Measurements from ENCODE around the gene GNA14. TPM values are rescaled to one million over a fixed set of nuclear protein-coding genes. Genes with fewer than 3 reads are reported as not detected.

GNA14 gene
- total and polyA plus RNA-seq, 2 donors (not counting 1 experiment from before 2014, with no cell fraction given), result 0.50 to 0.52 TPM

- no peaks in the 10 kb centered on the region for H3K9me3 ChIP-seq (ENCODE audit: control insufficient read depth, insufficient read depth, low read depth, low read length)
- H4K20me1 ChIP-seq (ENCODE audit: control insufficient read depth, extremely low read depth, insufficient read depth, low read length), result no peaks in the 10 kb centered on the region
- no peaks in the 10 kb centered on the region for H3K27me3 ChIP-seq (ENCODE audit: control insufficient read depth, insufficient read depth, low read length)
- no peak overlapping the region for H2AFZ ChIP-seq (ENCODE audit: low read length)
- H3K36me3 ChIP-seq (ENCODE audit: control insufficient read depth, insufficient read depth, low read length), result no peaks in the 10 kb centered on the region
- DNase-seq (ENCODE audit: low read depth in 2 of 2), result peak in 1 of 2 donors; percentile 17
- no peak for TF ChIP-seq CTCF (conservative IDR thresholded peaks at IDR 0.05 in 1 of 2, IDR thresholded peaks at IDR 0.05 in 1 of 2; ENCODE audit: low read depth in 1 of 2, low read length in 2 of 2)
- no peak for TF ChIP-seq EZH2 (IDR thresholded peaks at IDR 0.05; ENCODE audit: low read length, missing control alignments)
- no peaks in the 10 kb centered on the region for H3K4me1 ChIP-seq (ENCODE audit: control insufficient read depth, extremely low read depth, insufficient read depth, low read length)
- H3K79me2 ChIP-seq (ENCODE audit: control insufficient read depth, insufficient read depth, low read length), result no peaks in the 10 kb centered on the region
- H3K4me2 ChIP-seq (ENCODE audit: extremely low read depth, insufficient read depth, low read length), result no peak overlapping the region
- no peak overlapping the region for H3K9ac ChIP-seq (ENCODE audit: insufficient read depth, low read length)
- H3K27ac ChIP-seq (ENCODE audit: insufficient read depth, low read length), result no peak overlapping the region
- no peak overlapping the region for H3K4me3 ChIP-seq (replicated peaks in 1 of 4; ENCODE audit: control extremely low read depth in 1 of 4, insufficient read depth in 1 of 4, low read depth in 3 of 4, low read length in 4 of 4)
Observed at GRCh38 chr9:77502568-77502967, 145.6 kb downstream of the GNA14 start.

GRCh38 chr9:77498891-77499290 is 149.2 kb downstream of the GNA14 start:
- TF ChIP-seq CTCF (conservative IDR thresholded peaks at IDR 0.05 in 1 of 2, IDR thresholded peaks at IDR 0.05 in 1 of 2; ENCODE audit: low read depth in 1 of 2, low read length in 2 of 2), result no peak
- no peak for TF ChIP-seq EZH2 (IDR thresholded peaks at IDR 0.05; ENCODE audit: low read length, missing control alignments)
- peak; percentile 9 to 70 for DNase-seq (ENCODE audit: low read depth in 2 of 2)

DNA sequence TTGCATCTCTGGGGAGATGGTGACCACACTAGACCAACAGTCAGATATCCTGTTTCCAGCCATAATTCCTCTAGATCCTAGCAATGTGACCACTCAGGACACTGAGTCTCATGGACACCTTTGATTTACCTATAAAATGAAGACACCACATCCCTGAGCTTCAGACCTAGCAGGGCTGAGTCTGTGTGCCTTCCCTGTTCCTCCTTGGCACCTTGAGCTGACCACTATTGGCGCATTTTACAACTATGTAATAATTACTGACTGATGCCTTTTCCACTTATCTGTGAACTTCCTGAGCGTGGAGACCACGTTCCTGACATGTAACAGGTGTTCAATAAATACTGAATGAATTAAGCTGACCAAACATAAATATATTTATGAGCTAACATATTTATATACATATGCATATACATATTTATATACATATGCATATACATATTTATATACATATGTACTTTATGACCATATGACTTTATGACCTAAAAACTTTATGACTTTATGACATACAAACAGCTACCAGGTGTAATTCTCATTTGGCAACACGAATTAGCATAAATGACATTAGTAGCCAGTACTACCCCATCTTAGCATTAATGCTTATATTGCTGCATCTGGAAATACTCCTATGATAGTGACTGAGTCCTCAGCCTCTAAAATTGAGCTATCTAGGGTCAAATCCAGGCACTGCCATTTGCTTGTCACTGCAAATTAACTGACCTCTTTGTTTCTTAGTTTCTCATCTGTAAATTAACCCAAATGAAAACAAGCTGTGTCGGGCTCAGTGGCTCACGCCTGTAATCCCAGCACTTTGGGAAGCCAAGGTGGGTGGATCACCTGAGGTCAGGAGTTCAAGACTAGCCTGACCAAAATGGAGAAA is 150.6 kb downstream of the GNA14 start:
- H3K27me3 ChIP-seq (ENCODE audit: control insufficient read depth, insufficient read depth, low read length), result no peaks in the 10 kb centered on the region
- TF ChIP-seq EZH2 (IDR thresholded peaks at IDR 0.05; ENCODE audit: low read length, missing control alignments), result no peak
- TF ChIP-seq CTCF (conservative IDR thresholded peaks at IDR 0.05 in 1 of 2, IDR thresholded peaks at IDR 0.05 in 1 of 2; ENCODE audit: low read depth in 1 of 2, low read length in 2 of 2), result no peak
- no peaks in the 10 kb centered on the region for H4K20me1 ChIP-seq (ENCODE audit: control insufficient read depth, extremely low read depth, insufficient read depth, low read length)
- H3K9me3 ChIP-seq (ENCODE audit: control insufficient read depth, insufficient read depth, low read depth, low read length), result no peaks in the 10 kb centered on the region
- no peaks in the 10 kb centered on the region for H3K79me2 ChIP-seq (ENCODE audit: control insufficient read depth, insufficient read depth, low read length)
- H2AFZ ChIP-seq (ENCODE audit: low read length), result no peak overlapping the region
- no peaks in the 10 kb centered on the region for H3K4me1 ChIP-seq (ENCODE audit: control insufficient read depth, extremely low read depth, insufficient read depth, low read length)
- H3K4me2 ChIP-seq (ENCODE audit: extremely low read depth, insufficient read depth, low read length), result no peak overlapping the region
- no peaks in the 10 kb centered on the region for H3K36me3 ChIP-seq (ENCODE audit: control insufficient read depth, insufficient read depth, low read length)
- no peak overlapping the region for H3K4me3 ChIP-seq (replicated peaks in 1 of 4; ENCODE audit: control extremely low read depth in 1 of 4, insufficient read depth in 1 of 4, low read depth in 3 of 4, low read length in 4 of 4)
- no peak for DNase-seq (ENCODE audit: low read depth in 2 of 2)
- no peak overlapping the region for H3K27ac ChIP-seq (ENCODE audit: insufficient read depth, low read length)
- H3K9ac ChIP-seq (ENCODE audit: insufficient read depth, low read length), result no peak overlapping the region

More at GRCh38 chr9:77498891-77499290, 149.2 kb downstream of the GNA14 start:
- Histone ChIP-seq H2AFZ (ENCODE audit: low read length) (no peak overlapping the region), H4K20me1 (ENCODE audit: control insufficient read depth, extremely low read depth, insufficient read depth, low read length) (no peaks in the 10 kb centered on the region), H3K79me2 (ENCODE audit: control insufficient read depth, insufficient read depth, low read length) (no peaks in the 10 kb centered on the region), H3K36me3 (ENCODE audit: control insufficient read depth, insufficient read depth, low read length) (no peaks in the 10 kb centered on the region), H3K4me3 (replicated peaks in 1 of 4; ENCODE audit: control extremely low read depth in 1 of 4, insufficient read depth in 1 of 4, low read depth in 3 of 4, low read length in 4 of 4) (no peak overlapping the region), H3K27ac (ENCODE audit: insufficient read depth, low read length) (no peak overlapping the region), H3K27me3 (ENCODE audit: control insufficient read depth, insufficient read depth, low read length) (no peaks in the 10 kb centered on the region), H3K4me2 (ENCODE audit: extremely low read depth, insufficient read depth, low read length) (no peak overlapping the region), H3K9ac (ENCODE audit: insufficient read depth, low read length) (no peak overlapping the region), H3K4me1 (ENCODE audit: control insufficient read depth, extremely low read depth, insufficient read depth, low read length) (no peaks in the 10 kb centered on the region), H3K9me3 (ENCODE audit: control insufficient read depth, insufficient read depth, low read depth, low read length) (no peaks in the 10 kb centered on the region)

Measured in fibroblast of lung (primary cell).